ENCODE data around the gene KRT4.

GRCh38 chr12:52817003-52817698 is 3.2 kb upstream of the KRT4 start:
- no peak for TF ChIP-seq CTCF (conservative IDR thresholded peaks at IDR 0.05; ENCODE audit: low read length)
- TF ChIP-seq EZH2phosphoT487 (IDR thresholded peaks at IDR 0.05; ENCODE audit: borderline replicate concordance, low read depth, low read length): no peak
